ENCODE results near the gene SPOCK3. TPM values are rescaled to one million over a fixed set of nuclear protein-coding genes. Genes with fewer than 3 reads are reported as not detected.

Gene SPOCK3
- total and polyA plus RNA-seq, 10 of the 15 experiments (the other 5 are each of a cell fraction or from before 2014, with no cell fraction given): 0.06 to 0.39 (median 0.09) TPM; not detected in 5

- WGBS (ENCODE audit: insufficient coverage, insufficient replicate concordance, low lambda C conversion rate, missing lambda C conversion rate): 25% methylated on average over 1 of the region's 1 CpG
- Histone ChIP-seq H3K4me2 (ENCODE audit: control insufficient read depth, insufficient read depth) (no peak overlapping the region), H4K20me1 (ENCODE audit: control insufficient read depth, insufficient read depth) (no peaks in the 10 kb centered on the region), H3K4me3 (no peak overlapping the region), H3K9me3 (replicated peaks; ENCODE audit: control insufficient read depth, insufficient read depth, low read length) (no peaks in the 10 kb centered on the region), H3K27me3 (replicated peaks in 1 of 2; ENCODE audit: control insufficient read depth in 2 of 2, insufficient read depth in 2 of 2, low read length in 1 of 2) (no peaks in the 10 kb centered on the region), H3K79me2 (ENCODE audit: control insufficient read depth, insufficient read depth, low read length) (no peaks in the 10 kb centered on the region), H3K36me3 (ENCODE audit: control insufficient read depth in 2 of 2, insufficient read depth in 2 of 2, low read length in 1 of 2) (no peaks in the 10 kb centered on the region), H2AFZ (ENCODE audit: control insufficient read depth, low read depth, low read length) (no peak overlapping the region), H3K27ac (ENCODE audit: control insufficient read depth, insufficient read depth) (no peak overlapping the region), H3K4me1 (ENCODE audit: control insufficient read depth, insufficient read depth, low read length) (no peaks in the 10 kb centered on the region), H3K9ac (ENCODE audit: control insufficient read depth, insufficient read depth, low read length) (no peak overlapping the region)
- no peak for FAIRE-seq
- no peak for TF ChIP-seq SMAD1 (IDR thresholded peaks at IDR 0.05; ENCODE audit: low read depth, partially characterized antibody)
- ChIA-PET CTCF (no interaction called here), RAD21 (ENCODE audit: unreplicated experiment) (no interaction called here), SMC1A (ENCODE audit: uncharacterized antibody, unreplicated experiment) (no interaction called here), POLR2A (no interaction called here)
- no TSS peak for BruUV-seq (replicated peaks)
- ATAC-seq: no peak
- in situ Hi-C loops (cut with MboI): no loop called here
- no peak for DNase-seq (ENCODE audit: low read depth, low spot score)
- intact Hi-C loops (cut with micrococcal nuclease; ENCODE audit: unreplicated experiment): no loop called here
These were observed 122.7 kb downstream of the SPOCK3 start for GRCh38 chr4:167111622-167112021.

- FAIRE-seq (no peak), DNase-seq (ENCODE audit: low read depth, low spot score) (no peak), ATAC-seq (no peak)
- Histone ChIP-seq H3K4me3 (no peak overlapping the region), H3K27ac (ENCODE audit: control insufficient read depth, insufficient read depth) (no peak overlapping the region), H2AFZ (ENCODE audit: control insufficient read depth, low read depth, low read length) (no peak overlapping the region), H3K79me2 (ENCODE audit: control insufficient read depth, insufficient read depth, low read length) (no peaks in the 10 kb centered on the region), H3K36me3 (ENCODE audit: control insufficient read depth in 2 of 2, insufficient read depth in 2 of 2, low read length in 1 of 2) (no peaks in the 10 kb centered on the region), H4K20me1 (ENCODE audit: control insufficient read depth, insufficient read depth) (no peaks in the 10 kb centered on the region), H3K27me3 (replicated peaks in 1 of 2; ENCODE audit: control insufficient read depth in 2 of 2, insufficient read depth in 2 of 2, low read length in 1 of 2) (no peaks in the 10 kb centered on the region), H3K4me1 (ENCODE audit: control insufficient read depth, insufficient read depth, low read length) (no peaks in the 10 kb centered on the region), H3K4me2 (ENCODE audit: control insufficient read depth, insufficient read depth) (no peak overlapping the region), H3K9me3 (replicated peaks; ENCODE audit: control insufficient read depth, insufficient read depth, low read length) (no peaks in the 10 kb centered on the region), H3K9ac (ENCODE audit: control insufficient read depth, insufficient read depth, low read length) (no peak overlapping the region)
- RAD21 ChIA-PET (ENCODE audit: unreplicated experiment): no interaction called here
- SMC1A ChIA-PET (ENCODE audit: uncharacterized antibody, unreplicated experiment): no interaction called here
- intact Hi-C loops (cut with micrococcal nuclease; ENCODE audit: unreplicated experiment) (no loop called here), in situ Hi-C loops (cut with MboI) (no loop called here)
- POLR2A ChIA-PET: no interaction called here
- 96% methylated on average over 2 of the region's 2 CpGs for WGBS (ENCODE audit: insufficient coverage, insufficient replicate concordance, low lambda C conversion rate, missing lambda C conversion rate)
- BruUV-seq (replicated peaks): no TSS peak
- CTCF ChIA-PET: no interaction called here
- TF ChIP-seq IRF3 (IDR thresholded peaks at IDR 0.05) (no peak), CEBPZ (IDR thresholded peaks at IDR 0.05; ENCODE audit: low read depth, low read length) (no peak), CUX1 (IDR thresholded peaks at IDR 0.05; ENCODE audit: insufficient replicate concordance, low read depth, low read length) (no peak), ZSCAN29 (IDR thresholded peaks at IDR 0.05) (no peak)
These were observed 123.2 kb downstream of the SPOCK3 start for GRCh38 chr4:167111092-167111491.

Data from GM12878 (cell line).